Stimulated activated CD8-positive, alpha-beta memory T cell treated with anti-CD3 and anti-CD28 coated beads, Interleukin-12 subunit alpha, Interleukin-12 subunit beta, amount 100 ng/mL, for 24 hours (primary cell): ENCODE measurements around the gene TPM1.

Experiments used
- DNase-seq: peaks from one replicate; pipeline ENCODE4 v3.0.0-alpha.2; 2020; ENCODE audit errors: extremely low read depth

Gene TPM1

DNA sequence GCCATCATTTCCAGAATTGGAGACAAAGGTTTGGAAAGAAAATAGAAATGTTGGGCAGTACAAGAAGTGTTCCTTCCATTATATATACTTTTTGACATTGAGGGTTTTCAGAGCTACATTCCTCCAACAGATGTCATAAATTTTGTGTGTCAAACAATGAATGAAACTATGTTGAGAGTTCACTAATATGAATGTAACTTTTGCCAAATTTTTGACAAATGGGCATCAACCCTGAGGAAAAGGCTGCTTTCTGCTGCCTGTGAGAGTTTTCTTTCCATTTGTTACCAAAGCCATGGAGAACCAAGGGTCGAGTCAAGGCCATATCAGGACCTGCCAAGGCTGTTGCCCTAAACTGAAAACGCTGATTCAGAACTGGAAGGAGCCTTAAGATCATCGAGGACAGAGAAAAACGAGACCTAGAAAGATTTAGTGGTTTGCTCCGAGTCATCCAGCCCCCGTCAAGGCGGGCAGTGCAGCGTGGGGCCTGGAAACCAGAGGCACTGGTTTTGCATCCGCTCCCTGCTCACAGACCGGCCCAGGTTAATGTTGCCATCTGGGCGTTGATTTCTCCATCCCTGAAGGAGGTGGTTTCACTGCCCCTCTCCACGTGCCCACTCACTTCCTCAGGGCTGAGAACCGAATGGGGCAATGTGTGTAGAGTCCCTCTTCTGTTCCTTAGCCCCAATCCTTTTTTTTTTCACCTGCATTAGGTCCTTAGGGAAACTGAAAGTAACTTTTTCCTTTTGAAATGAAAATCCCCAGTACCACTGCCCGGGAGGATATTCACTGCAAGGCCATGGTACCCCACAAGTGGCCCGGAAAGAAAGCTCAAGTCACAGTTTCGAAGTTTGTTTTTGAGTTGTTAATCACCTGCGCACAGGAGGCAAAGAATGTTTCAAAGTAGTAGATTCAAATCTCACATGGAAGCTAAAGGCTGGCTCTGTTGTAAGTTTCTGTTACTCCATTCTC is 32.8 kb downstream of the TPM1 start:
- no peak for DNase-seq

DNA sequence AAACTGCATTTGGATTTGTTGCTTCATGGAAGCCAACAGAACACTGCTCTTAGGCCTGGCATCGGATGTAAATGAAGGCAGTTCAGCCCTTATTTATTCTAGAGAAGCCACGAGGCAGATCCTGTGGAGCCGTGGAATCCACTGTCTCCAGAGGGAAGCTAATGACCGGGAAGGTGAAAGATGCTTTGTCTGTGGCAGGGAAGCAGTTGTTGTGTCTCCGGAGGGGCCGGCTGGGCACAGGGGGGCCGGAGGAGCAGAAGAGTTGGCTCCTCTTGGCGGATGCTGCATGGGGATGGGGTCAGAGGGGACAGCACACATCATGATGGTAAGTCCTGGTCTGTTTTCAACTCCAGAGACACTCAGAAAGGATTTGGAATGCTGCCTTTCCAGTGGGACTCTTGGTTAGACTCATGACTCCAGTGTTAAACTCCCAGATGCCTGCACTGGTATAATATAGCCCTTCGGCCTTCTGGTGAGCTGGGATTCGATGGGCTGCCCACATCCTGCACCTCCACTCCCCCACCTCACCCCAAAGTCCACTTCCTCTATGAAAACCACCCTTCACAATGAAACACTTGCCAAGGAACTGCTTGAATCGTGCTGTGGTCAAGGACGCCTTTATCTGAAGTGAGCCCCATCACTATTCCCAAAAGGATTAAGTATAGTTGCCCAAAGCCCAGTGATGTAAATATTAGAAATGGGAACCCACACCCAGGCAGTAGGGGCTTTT is 33.6 kb downstream of the TPM1 start:
- no peak for DNase-seq

DNA sequence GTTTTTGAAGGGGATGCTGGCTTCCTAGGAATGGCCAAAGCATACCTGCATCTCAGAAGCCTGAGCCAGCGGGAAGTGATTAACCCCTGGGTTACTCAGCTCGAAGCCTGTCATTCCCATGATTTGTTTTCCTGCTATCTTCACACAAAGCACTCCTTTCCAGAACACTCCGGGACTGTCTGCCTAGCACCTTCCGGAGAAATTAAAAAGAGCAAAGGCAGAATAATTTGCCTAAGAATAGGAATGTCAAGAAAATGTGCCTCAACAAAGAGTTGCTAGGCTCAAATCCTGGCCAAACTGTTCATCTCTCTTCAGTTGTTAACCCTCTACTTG is 34.1 kb downstream of the TPM1 start:
- no peak for DNase-seq

DNA sequence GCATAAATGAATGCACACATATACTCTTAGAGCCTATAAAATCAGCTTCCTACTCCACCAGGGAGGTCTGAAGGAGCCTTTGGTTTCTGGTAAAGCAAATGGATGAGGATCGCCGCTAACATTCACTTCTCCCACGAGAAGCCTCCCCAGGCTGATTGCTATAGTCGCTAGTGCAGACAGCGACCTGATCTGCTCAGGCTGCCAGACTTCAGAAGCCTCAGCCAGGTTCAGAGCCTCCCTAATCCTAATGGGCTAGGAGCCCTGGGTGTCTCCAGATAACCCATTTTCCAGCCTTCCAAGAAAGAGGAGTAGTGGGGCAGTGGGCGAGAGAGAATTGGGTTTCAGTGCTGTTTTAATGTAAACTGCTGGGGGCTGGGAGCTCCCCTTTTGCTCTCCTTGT is 35.4 kb downstream of the TPM1 start:
- DNase-seq, result no peak

DNA sequence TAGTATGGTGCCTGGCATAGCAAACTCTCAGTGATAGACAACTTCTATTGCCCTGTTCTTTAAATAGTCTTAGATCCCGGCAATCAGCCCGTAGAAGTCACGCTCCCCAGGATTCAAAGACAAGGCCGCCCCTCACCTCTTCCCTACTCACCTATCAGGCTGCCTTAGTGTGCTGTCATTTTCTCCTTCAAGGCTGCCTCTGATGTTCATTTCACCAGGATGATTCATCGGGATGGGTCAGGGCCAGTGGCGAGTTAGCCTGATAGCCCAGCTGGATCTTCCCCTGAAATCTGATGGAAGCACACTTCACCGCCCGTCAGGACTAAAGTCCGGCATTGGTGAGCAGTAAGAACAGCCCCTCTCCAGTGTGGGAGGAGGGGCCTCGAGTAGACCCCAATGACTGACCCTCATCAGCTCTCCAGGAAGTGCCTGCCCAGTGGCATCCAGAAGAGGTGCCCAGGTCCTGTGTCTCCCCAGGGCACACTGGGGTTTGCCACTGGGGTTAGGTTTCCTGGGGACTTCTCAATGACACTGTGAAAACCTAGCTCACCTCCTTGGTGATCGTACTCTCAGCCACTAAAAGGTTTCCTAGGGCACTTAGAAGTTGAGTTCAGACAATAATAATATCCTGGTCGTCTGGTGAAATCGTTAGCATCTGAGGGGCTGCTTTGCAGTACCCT is 37.5 kb downstream of the TPM1 start:
- no peak for DNase-seq

DNA sequence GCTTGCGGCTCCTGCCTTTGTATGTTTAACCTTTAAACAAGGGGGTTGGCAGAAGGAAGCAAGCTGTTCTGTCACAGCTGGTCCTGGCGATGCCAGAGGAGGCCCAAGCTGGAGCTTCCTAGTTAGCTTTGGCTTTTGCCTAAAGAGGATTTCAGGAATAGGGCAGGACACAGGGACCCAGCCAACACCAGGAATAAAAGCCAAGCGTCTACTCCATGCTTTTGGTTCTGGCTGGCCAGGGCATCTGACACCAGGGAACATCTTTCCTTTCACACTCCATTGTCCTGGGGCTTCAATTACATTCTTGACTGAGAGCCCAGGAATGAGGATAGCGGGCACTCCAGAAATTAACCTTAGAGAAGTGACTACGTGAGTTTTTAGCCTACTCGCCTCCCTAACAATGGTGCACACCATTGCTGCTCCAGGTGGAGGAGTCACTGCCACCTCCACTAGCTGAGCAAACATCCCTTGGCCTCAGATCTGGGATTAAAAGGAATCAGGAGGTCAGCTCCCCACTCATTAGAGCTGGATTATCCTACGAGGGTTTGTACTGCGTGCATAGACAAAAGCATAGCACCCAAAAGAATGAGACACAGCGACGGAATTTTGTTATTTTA is 38.2 kb downstream of the TPM1 start:
- no peak for DNase-seq

DNA sequence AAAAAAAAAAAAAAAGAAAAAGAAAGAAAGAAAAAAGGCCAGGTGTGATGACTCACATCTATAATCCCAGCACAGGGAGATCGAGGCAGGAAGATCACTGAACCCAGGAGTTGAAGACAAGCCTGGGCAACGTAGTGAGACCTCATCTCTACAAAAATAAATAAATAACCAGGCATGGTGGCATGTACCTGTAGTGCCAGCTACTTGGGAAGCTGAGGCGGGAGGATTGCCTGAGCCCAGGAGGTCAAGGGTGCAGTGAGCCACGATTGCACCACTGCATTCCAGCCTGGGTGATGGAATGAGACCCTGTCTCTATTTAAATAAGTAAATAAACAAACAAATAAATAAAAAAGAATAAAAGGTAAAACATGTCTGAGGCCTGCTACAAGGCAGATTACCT is 39.8 kb downstream of the TPM1 start:
- no peak for DNase-seq

DNA sequence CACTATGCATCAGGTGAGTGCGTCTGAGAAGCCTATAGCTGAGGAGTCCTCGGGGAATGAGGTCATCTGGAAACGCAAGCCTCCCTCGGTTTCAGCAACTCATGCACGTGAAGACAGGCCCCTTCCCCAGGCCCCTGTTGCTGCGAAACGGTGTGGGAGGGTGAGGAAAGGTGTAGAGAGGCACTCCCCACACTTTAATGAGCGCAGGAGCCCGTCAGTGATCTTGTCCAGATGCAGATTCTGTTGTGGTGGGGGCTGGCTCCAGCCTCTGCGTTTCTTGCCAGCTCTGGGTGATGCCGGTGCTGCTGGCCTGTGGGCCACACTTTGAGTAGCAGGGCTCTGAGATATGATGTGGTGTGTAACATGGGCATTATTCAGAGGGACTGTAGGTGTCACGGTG is 40.5 kb downstream of the TPM1 start:
- no peak for DNase-seq

DNA sequence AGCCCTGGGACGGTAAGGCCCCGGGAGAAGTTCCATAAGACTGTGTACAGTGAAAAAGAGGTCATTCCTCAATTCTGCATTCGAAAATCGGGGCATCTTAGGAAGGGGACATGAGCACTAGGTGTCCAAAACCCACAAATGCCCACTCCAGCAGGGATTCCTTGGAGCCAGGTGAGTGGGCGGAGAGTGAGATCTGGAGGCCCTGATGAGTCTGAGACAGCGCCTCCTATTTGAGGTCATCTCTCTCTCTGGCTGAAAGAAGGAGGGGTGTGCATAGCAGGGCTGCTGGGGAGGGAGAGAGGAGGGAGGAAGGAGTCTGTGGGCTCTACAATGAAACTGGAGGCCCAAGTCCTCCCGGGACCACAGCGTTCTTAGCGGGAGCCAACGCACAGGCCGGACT is 41.0 kb downstream of the TPM1 start:
- DNase-seq, result no peak

DNA sequence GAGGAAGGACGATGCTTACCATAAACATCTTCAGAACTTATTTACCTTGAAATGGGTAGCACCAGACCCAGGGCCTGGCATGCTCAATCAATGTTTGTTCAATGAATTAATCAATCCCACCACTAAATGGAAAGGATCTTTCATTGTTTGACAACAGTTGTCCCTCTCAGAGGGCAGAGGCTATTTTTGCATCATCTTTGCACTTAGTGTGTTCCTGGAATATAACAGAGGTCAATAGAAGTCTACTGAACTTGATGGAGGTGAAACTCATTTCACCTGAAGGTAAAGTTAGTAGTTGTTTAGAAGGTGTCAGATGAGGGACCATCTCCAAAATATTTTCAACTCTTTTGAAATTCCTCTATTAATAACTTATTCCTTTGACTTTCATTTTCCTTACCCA is 42.3 kb downstream of the TPM1 start:
- DNase-seq, result no peak

DNA sequence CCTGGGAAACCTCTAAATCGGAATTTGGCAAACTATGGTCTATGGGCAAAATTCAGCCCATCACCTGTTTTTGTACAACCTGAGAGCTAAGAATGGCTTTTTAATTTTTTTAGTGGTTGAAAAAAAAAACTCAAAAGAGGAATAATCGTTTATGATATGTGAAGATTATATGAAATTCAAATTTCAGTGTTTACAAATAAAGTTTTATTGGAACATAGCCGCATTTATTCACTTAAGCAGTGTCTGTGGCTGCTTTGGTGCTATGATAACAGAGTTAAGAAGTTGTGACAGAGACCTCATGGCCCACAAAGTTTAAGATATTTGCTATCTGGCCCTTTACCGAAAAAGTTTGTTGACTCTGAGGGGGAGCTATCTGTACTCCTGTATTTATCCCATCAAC is 42.7 kb downstream of the TPM1 start:
- DNase-seq, result no peak

DNA sequence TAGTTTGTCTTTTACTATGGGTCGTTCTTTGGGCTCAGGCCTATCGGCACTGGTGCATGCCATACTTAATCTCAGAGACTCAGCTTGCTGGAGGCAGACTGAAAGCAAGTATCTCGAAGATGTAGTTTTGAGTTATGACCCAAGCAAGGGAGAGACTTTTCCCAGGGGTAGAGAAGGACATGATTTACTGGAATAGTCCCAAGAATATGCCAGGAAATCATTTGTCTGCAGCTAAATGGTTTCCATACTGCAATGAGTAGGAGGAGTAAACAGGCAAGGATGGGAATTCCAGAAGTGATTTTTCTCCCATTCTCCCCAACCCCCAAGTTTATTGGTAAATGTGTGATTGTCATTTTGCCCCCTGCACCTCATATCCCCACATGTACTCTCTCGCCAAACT is 43.7 kb downstream of the TPM1 start:
- DNase-seq, result no peak

DNA sequence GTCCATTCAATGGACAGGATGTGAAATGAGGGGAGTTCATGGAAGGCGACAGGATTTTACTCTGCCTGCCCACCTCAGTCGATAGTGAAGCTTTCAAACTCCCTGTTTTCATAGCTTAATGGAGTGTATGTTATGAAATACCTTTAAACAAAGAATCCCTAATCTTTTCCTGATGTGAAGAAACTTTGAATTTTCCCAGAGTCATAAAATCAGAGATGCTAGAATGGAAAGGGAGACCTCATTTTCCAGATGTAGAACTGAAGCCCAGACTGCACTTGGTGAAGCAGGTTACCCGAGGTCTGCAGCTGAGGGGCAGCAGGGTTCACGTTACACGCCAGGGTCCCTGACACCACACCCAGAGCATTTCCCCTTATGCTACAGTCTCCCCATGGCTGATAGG is 44.4 kb downstream of the TPM1 start:
- DNase-seq, result no peak

DNA sequence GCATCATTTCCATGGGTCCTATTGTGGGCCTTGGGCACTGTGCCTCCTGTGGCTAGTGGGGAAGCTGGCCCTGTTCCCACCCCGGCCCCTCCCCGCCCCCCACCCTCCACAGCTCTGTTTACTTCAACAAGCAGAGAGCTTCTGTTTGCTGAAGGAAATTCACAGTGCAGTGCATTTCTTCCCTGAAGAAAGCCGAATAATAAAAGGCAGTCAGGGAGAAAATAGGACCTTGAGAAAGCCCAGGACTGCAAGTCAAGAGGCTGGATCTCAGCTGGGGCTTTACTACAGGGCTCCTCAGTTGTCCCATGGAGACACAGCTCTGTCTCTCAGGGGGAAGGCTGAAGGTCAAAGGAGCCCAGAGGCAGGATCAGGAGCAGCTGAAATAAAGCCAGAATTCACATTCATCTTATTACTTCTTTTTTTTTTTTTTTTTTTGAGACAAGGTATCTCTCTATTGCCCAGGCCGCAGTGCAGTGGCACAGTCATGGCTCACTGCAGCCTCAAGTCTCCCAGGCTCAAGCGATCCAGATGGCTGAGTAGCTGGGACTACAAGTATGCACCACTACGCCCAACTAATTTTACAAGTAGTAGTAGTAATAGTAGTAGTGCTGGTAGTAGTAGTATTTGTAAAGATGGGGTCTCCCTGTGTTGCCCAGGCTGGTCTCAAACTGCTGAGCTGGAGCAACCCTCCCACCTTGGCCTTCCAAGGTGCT is 46.1 kb downstream of the TPM1 start:
- DNase-seq, result no peak

DNA sequence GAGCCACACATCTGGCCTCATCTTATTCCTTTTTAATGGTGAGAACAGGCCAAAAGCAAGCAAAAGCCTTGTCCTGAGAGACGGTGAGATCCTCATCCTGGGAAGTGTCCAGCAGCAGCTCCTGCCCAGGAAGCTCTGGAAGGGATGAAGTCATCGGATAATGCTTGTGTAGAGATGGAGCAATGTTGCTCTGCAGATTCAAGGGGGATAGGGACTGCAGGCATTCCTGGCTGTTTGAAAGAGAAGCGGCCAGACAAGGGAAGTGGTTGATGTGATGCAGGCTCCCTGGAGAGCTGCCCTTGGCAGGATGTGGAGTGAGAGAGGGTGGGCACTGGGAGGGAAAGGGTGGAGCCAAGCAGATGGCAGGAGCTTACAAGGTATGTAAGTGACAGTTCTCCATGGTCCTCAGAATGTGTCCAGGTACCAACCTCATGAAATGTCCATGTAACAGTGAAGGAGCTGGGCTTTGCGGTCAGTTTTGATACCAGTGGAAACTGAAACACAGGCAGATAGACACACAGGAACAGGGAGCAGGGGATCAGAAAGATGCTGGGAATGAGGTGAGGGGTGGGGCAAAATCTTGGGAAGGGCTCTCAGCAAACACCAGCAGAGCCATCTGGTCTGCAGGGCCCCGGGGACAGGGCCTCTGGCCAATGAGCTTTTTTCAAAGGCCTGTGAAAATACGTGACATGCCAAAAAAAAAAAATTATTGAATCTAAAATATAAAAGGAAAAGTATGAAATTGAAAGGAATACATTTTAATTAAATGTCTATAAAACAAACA is 46.9 kb downstream of the TPM1 start:
- no peak for DNase-seq

DNA sequence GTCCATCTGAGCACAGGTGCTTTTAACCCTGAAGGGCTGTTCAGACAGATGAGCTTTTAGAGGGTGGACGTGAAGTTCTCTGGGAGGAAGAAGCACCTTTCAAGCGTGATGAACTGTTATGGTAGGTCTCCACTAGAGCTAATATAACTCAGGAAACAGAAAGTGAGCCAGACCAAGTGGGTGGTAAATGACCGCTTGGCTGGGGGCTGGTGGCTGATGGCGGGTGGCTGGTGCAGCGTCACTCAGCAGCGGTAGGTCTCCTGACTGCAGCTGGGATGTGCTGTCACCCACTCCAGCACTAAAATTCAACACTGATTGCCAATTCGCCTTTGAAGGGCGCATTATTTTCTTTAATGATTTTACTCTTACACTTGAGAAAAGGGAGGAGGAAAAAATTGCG is 47.9 kb downstream of the TPM1 start:
- no peak for DNase-seq

DNA sequence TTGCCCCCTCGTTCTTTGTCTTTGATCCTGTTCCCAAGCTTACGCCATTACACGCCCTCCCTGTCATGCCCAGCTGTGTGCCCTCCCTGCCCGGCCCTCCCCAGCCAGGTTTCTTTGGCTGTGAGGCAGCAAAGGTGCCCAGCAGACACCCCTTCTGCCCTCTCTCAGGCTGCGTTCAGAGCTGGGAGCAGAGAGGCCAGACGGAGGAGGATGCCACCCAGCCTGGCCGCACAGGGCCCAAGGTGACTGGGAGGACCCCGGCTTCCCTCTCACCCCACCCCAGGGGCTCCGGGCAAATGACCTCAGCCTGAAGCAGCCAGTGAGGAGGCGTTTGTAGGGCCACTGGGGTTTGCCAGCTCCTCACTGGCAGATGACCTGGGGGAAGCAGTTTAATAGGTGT is 48.3 kb downstream of the TPM1 start:
- no peak for DNase-seq

DNA sequence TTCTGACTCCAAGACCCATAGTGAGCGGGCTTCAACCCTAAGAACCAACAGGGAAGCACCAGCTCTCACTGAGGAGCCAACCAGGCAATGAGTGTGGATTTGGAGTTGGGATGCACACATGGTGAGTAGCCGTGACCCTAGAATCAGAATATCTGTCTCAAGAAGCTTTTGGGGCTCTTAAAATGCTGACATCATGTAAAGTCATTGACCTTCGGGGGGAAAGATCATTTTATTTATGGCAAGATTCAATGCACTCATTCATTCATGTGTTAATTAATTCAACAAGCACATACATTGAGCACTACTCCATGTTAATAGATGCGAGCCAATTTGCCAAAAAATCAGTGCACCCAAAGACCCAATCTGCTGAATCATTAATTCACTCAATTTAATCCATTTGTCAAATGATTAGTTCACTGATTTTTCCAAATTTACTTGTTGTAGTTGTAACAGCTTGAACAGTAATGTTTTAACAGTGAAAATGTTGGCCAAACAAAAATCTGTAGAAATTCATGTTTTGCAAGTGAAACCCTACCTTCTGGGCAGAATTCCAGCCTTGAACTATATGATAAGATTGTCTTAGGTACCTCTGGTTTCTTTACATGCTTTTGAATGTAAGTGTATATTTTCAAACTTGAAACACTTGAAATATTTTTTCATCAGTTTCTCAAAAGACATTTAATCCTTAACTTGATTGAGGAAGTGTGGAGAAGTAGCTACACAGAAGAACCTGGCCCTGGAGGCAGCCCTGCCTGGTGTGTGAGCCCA is 49.3 kb downstream of the TPM1 start:
- DNase-seq, result no peak

DNA sequence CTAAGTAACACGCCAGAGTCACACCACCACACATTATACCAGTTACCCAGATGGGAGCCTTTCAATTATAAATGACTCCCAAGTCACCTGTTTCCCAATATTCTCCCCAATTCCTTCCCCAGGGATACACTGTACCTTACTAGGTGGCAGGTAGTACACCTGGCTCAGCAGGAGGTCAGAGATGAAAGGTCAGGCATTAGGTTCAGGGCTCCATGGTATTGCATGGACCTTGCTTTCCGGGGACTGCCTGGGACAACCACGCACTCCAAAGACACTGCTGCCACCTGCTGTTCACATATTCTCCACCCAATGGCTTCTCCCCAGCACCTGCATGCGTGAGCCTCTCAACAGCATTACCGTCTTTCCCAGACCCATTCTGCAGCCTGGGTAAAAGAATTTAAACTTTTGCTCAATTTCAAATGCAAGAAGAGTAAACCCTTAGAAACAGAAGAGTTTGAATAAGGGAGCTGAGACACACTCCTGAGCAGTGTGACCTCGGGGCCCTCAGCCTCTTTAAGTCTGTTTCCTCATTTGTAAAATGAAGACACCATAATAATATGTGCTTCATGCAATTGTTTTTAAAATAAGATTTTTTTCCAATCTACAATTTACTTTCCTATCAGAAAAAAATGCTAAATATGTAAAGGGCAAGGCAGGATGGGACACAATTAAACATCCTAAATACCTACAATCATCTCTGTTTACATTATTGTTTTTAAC is 51.1 kb downstream of the TPM1 start:
- peak; percentile 25 for DNase-seq
